ENCODE data around the gene MED13L. TPM values are rescaled to one million over a fixed set of nuclear protein-coding genes. Genes with fewer than 3 reads are reported as not detected.

Gene MED13L
- total RNA-seq, 2 donors from 2014 or later = 88.9 to 140 TPM

DNA sequence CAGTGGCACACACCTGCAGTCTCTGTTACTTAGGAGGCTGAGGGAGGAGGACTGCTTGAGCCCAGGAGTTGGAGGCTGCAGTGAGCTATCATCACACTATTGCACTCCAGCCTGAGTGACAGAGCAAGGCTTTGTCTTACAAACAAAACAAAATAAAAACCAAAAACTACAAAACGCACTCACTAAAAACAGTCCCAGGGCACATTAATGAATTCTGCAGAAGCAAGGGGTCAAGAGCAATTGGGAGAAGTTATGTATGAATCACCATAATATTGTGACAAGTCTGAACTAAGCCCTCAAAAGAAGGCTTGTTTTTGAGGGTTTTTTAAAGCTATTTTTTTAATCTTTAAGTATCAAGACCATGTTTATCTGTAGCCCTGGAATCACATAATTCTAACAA lies 201.1 kb downstream of the MED13L start:
- 87% methylated on average over 1 of the region's 1 CpG for WGBS
- Histone ChIP-seq H3K36me3 (no peaks in the 10 kb centered on the region), H3K4me3 (no peak overlapping the region), H3K9me3 (no peaks in the 10 kb centered on the region), H3K27me3 (replicated peaks; ENCODE audit: insufficient read depth) (no peaks in the 10 kb centered on the region), H3K27ac (no peak overlapping the region), H3K4me1 (replicated peaks) (no peaks in the 10 kb centered on the region)
- intact Hi-C loops (cut with DNase I) = no loop called here
- no peak for DNase-seq (ENCODE audit: low spot score)
- TF ChIP-seq POLR2AphosphoS5 (IDR thresholded peaks at IDR 0.05) (no peak), POLR2A (IDR thresholded peaks at IDR 0.05) (no peak)

DNA sequence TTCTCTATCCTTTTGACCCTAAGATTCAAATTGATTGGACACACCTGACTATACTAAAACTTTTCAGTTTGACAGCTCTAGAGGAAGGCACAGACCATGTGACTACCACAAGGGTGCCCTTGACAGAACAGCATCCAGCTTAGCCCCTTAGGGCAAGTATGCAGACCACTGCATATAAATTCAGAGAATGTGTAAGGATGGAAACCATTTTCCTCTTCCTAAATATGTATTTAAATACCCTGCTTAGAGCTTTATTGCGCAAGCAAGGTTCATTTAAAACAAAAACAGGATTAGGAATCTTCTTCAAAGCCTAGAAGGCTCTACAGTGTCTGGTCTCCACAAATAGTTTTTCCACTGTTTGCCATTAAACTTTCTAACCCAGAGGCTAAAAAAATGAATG lies 202.8 kb downstream of the MED13L start:
- H3K4me1 ChIP-seq (replicated peaks) = no peaks in the 10 kb centered on the region
- H3K27me3 ChIP-seq (replicated peaks; ENCODE audit: insufficient read depth) = no peaks in the 10 kb centered on the region
- H3K4me3 ChIP-seq = no peak overlapping the region
- DNase-seq (ENCODE audit: low spot score) = no peak
- no peak overlapping the region for H3K27ac ChIP-seq
- TF ChIP-seq, protein P1, sequence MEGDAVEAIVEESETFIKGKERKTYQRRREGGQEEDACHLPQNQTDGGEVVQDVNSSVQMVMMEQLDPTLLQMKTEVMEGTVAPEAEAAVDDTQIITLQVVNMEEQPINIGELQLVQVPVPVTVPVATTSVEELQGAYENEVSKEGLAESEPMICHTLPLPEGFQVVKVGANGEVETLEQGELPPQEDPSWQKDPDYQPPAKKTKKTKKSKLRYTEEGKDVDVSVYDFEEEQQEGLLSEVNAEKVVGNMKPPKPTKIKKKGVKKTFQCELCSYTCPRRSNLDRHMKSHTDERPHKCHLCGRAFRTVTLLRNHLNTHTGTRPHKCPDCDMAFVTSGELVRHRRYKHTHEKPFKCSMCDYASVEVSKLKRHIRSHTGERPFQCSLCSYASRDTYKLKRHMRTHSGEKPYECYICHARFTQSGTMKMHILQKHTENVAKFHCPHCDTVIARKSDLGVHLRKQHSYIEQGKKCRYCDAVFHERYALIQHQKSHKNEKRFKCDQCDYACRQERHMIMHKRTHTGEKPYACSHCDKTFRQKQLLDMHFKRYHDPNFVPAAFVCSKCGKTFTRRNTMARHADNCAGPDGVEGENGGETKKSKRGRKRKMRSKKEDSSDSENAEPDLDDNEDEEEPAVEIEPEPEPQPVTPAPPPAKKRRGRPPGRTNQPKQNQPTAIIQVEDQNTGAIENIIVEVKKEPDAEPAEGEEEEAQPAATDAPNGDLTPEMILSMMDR (IDR thresholded peaks at IDR 0.05) = no peak
- TF ChIP-seq POLR2AphosphoS5 (IDR thresholded peaks at IDR 0.05) (no peak), POLR2A (IDR thresholded peaks at IDR 0.05) (no peak)
- WGBS = 97% methylated on average over 1 of the region's 1 CpG
- intact Hi-C loops (cut with DNase I) = no loop called here
- no peaks in the 10 kb centered on the region for H3K36me3 ChIP-seq
- no peaks in the 10 kb centered on the region for H3K9me3 ChIP-seq

DNA sequence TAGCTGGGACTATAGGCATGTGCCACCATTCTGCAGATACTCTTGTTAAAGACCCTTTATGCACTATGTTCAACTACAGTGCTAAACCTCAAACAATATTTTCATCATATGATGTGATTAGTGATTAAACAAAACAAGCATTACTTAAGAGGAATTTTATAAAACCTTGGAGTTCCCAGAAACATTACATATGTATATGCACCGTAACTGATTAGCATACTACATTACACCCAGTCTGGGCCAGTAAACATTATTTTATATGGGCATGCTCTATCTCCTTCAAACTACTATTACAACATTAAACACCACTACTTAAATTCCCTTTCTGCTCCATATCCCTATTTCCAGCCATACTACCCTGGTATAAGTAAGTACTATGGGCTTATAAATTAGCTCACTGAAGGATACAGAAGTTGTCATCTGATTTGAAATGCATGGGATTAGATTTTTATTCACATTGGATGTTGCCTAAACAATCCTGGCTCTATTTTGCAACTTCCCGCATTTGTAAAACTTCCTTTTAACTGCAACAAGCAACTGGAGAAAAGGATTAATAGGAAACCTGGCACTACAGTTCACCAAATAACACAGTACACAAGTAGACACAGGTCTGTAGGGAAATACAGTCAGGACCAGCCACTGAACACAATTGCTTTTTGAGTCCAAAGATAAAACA lies 205.8 kb downstream of the MED13L start:
- Histone ChIP-seq H3K4me3 (no peak overlapping the region), H3K27ac (no peak overlapping the region), H3K36me3 (no peaks in the 10 kb centered on the region), H3K4me1 (replicated peaks) (no peaks in the 10 kb centered on the region), H3K9me3 (no peaks in the 10 kb centered on the region), H3K27me3 (replicated peaks; ENCODE audit: insufficient read depth) (no peaks in the 10 kb centered on the region)
- WGBS = 87% methylated on average over 2 of the region's 2 CpGs
- intact Hi-C loops (cut with DNase I) = no loop called here
- TF ChIP-seq, protein P1 (IDR thresholded peaks at IDR 0.05) = no peak
- no peak for TF ChIP-seq POLR2AphosphoS5 (IDR thresholded peaks at IDR 0.05)
- no peak for TF ChIP-seq POLR2A (IDR thresholded peaks at IDR 0.05)
- no peak for DNase-seq (ENCODE audit: low spot score)

DNA sequence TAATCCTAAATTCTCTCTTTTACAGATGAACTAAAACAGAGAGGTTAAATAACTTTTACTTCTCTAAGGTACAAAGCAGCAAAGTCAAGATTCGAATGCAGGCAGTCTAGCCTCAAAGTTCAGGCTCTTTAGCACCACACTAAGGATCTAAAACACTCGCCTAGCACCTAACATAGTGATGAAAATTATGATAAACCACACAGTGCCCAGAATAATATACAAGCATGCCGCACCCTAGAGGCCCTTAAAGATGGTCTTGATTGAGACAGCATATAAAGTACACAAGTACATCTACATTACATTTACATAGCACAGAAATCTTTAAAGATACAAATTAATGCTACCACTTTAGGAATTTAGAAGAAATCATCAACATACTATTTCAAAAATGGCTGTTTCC lies 207.0 kb downstream of the MED13L start:
- TF ChIP-seq POLR2AphosphoS5 (IDR thresholded peaks at IDR 0.05) = no peak
- no peaks in the 10 kb centered on the region for H3K36me3 ChIP-seq
- no peak overlapping the region for H3K27ac ChIP-seq
- no peaks in the 10 kb centered on the region for H3K9me3 ChIP-seq
- no peak for DNase-seq (ENCODE audit: low spot score)
- H3K27me3 ChIP-seq (replicated peaks; ENCODE audit: insufficient read depth) = no peaks in the 10 kb centered on the region
- no peaks in the 10 kb centered on the region for H3K4me1 ChIP-seq (replicated peaks)
- H3K4me3 ChIP-seq = no peak overlapping the region
- 98% methylated on average over 3 of the region's 3 CpGs for WGBS
- intact Hi-C loops (cut with DNase I) = no loop called here

DNA sequence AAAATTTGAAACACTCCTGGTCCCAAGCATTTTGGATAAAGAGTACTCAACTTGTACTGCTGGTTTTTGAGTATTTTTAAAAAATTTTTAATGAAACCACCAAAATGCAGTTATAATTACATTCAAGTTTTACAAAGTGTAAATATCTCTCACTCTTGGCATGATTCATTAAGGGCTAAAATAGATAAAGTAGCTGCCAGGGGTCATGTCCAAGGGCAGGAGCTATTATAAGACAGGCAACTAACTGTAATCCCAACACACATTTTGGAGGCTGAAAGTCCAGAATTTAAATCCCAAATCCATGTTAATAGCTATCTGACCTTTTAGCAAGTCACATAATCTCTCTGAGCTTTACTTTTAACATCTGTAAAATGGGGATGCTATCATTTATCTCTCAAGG lies 207.6 kb downstream of the MED13L start:
- TF ChIP-seq POLR2AphosphoS5 (IDR thresholded peaks at IDR 0.05) = no peak
- TF ChIP-seq POLR2A (IDR thresholded peaks at IDR 0.05) = no peak
- TF ChIP-seq, protein P1 (IDR thresholded peaks at IDR 0.05) = no peak
- intact Hi-C loops (cut with DNase I) = no loop called here
- H3K27ac ChIP-seq = no peak overlapping the region
- no peak overlapping the region for H3K4me3 ChIP-seq
- H3K36me3 ChIP-seq = no peaks in the 10 kb centered on the region
- no peak for DNase-seq (ENCODE audit: low spot score)
- H3K9me3 ChIP-seq = no peaks in the 10 kb centered on the region
- no peaks in the 10 kb centered on the region for H3K4me1 ChIP-seq (replicated peaks)
- H3K27me3 ChIP-seq (replicated peaks; ENCODE audit: insufficient read depth) = no peaks in the 10 kb centered on the region

DNA sequence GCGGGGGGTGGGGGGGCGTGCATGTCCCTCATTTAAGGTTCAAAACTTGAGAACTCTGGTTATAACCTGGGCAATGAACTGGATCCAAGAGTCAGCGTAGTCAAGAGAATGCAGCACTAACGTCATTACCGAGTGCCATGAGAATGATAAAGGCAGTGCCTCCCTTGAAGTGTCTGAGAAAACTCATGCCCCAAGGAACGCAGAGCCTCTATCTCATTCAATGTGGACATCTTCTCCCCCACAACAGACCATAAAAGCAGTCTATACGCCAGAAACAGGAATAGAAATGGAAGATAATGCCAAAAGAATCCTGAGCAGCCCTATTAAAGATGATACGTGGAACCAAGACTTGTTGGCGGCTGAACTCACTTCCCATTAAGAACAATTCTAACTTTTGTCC lies 208.6 kb downstream of the MED13L start:
- TF ChIP-seq POLR2A (IDR thresholded peaks at IDR 0.05) = no peak
- Histone ChIP-seq H3K27me3 (replicated peaks; ENCODE audit: insufficient read depth) (no peaks in the 10 kb centered on the region), H3K4me3 (no peak overlapping the region), H3K36me3 (no peaks in the 10 kb centered on the region), H3K4me1 (replicated peaks) (peaks cover 1% of the 10 kb centered on the region), H3K27ac (no peak overlapping the region), H3K9me3 (no peaks in the 10 kb centered on the region)
- WGBS = 86% methylated on average over 9 of the region's 9 CpGs
- intact Hi-C loops (cut with DNase I) = no loop called here
- no peak for DNase-seq (ENCODE audit: low spot score)
